Right kidney (tissue), 1 donor: ENCODE data around the gene GPT2.
"Not testable (repeated sequence)": the region's sequence is repeated elsewhere in the genome, so short reads cannot be mapped to it uniquely, and the experiment has no call there.

Experiments
- DNase-seq: peaks from one replicate; pipeline ENCODE4 v3.0.0-alpha.2; 2016

GPT2 gene

DNA sequence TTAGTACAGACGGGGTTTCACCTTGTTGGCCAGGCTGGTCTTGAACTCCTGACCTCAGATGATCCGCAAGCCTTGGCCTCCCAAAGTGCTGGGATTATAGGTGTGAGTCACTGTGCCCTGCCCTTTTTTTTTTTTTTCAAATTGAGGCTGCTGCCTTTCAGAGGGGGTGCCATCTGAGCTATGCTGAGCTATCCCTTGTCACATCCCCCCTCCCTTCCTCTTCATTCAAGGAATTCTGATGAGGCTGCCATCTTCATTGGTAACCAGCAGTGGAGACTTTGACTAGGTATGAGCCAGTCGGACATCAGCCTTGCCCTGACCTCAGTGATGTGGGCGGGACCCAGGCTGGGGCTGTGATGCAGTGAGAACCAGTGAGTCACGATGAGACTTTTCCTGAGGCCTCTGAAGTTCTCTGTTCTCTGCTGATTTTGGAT is 24.4 kb upstream of the GPT2 start:
- DNase-seq, result no peak

GRCh38 chr16:46862555-46863447 is 21.4 kb upstream of the GPT2 start:
- no peak for DNase-seq

GRCh38 chr16:46866286-46866685 is 17.9 kb upstream of the GPT2 start:
- DNase-seq, result no peak

- DNase-seq, result not testable (repeated sequence)
These were observed 16.7 kb upstream of the GPT2 start for GRCh38 chr16:46867486-46867885.

DNA sequence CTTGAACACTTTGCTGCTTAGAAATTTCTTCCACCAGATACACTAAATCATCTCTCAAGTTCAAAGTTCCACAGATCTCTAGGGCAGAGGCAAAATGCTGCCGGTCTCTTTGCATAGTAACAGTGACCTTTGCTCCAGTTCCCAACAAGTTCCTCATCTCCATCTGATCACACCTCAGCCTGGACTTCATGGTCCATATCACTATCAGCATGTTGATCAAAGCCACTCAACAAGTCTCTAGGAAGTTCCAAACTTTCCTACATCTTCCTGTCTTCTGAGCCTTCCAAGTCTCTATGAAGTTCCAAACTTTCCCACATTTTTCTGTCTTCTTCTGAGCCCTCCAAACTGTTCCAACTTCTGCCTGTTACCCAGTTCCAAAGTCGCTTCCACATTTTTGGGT is 15.3 kb upstream of the GPT2 start:
- not testable (repeated sequence) for DNase-seq

GRCh38 chr16:46871597-46871996 is 12.6 kb upstream of the GPT2 start:
- no peak for DNase-seq

DNA sequence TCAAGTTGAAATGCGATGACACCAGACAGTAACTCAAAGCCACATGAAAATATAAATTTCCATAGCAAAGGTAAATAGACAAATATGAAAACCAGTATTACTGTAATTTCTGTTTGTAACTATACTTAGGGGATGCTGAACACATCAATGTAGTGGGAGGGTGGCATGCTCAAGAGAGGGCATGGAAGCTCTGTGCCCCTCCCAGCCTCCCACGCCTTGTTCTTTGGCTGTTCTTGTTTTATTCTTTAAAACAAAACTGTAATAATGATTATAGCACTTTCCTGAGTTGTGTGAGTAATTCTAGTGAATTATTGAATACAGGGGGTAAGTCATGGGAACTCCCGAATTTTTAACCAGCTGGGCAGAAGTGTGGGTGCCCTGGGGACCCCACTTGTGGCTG is 11.0 kb upstream of the GPT2 start:
- DNase-seq, result no peak

DNA sequence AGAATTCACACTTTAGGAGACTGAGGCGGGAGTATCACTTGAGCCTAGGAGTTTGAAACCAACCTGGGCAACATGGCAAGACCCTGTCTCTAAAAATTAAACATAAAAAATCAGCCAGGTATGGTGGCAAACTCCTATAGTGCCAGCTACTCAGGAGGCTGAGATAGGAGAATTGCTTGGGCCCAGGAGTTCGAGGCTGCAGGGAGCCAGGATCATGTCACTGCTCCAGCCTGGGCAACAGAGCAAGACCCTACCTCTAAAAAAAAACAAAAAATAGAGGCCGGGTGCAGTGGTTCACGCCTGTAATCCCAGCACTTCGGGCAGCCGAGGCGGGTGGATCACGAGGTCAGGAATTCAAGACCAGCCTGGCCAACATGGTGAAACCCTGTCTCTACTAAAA is 8.9 kb upstream of the GPT2 start:
- DNase-seq, result no peak

DNA sequence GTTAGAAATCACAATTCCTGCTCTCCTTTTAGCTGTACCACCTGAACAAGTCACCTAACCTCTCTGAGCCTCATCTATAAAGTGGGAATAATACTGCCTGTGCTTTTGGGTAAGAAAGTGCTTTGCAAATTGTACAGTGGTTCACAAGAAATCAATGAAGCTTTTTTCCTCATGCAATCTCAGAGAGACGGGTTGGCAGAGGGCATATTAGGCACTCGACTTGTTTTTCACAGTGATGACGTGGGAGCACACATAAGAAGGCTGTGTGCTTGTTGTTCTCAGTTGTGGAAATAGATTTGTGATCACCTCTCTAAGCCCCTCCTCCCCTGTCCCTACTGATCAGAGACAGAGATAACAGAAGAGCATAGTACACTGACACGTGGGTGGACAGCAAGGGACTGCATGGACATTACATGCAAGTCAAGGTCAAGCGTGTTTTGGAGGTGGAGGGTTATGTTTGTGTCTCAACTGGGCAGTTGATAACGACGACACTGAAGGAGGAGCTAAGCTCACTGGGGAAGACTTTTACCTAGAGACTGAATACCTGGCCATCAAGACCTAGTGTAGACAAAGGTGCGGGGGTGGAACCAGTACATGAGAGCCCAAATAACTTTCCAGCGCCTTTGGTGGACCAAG is 1.7 kb upstream of the GPT2 start:
- no peak for DNase-seq

DNA sequence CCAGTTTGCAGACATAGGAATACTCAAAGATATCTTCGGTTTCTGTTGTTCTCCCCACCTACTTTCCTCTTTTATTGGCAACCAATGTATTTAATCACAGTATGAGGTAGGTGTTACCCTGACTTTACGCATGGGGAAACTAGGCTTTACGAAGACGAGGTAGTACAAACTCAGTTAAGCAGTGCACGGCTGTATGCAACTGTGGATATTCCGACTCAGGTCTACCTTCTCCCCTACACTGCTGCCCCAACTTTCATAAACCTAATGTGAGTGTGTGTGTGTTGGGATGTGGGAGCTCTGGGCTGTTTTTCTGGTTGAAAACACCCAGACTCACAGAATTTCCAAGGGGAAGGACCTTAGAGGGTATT is 1.2 kb upstream of the GPT2 start:
- no peak for DNase-seq

DNA sequence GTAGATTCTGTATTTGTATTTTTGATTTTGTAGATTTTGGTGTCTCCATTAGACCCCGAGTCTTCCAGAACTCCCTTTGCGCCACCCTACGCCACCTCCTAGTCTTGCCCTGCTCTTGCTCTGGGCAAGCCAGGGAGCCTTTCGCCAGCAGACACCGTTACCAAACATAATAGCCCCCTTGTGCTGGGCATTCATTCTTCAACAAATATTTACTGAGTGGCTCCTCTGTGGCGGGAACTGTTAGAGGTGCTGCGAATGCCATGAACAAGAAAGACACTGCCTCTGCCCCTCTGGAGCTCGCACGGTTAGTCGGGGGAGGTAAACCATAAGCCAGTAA is 841 bp upstream of the GPT2 start:
- DNase-seq, result no peak

DNA sequence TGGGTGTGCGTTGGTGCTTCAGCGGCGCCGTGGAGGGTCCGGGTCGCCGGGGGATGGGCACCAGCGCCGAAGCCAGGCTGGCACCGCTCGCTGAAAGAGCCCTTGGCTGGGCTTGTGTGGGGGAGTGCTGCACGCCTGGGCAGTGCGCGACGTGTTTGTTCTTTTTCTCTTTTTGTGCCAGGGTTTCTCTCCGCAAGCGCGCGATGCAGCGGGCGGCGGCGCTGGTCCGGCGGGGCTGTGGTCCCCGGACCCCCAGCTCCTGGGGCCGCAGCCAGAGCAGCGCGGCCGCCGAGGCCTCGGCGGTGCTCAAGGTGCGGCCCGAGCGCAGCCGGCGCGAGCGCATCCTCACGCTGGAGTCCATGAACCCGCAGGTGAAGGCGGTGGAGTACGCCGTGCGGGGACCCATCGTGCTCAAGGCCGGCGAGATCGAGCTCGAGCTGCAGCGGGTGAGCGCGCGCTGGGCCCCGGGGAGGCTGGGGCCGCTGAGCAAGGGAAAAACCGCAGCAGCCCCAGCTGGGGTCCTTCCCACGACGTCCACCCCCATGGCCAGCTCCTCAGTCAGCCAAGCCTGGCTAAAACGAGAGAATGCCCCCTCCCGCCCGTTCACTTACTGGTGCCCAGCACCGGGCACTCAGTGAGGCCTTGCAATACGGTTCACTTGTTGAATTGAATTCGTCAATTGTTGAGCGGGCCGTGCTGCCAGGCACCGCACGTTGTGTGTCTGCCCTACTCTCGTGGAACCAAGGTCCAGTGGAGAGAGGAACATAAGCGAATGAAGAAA is 541 bp downstream of the GPT2 start:
- no peak for DNase-seq

GRCh38 chr16:46885960-46886763 is 2.0 kb downstream of the GPT2 start:
- DNase-seq, result peak; percentile 38

- no peak for DNase-seq
These were observed 2.8 kb downstream of the GPT2 start for GRCh38 chr16:46886764-46887523.

GRCh38 chr16:46887524-46887854 is 3.3 kb downstream of the GPT2 start:
- no peak for DNase-seq

GRCh38 chr16:46889245-46889941 is 5.2 kb downstream of the GPT2 start:
- DNase-seq, result no peak

DNA sequence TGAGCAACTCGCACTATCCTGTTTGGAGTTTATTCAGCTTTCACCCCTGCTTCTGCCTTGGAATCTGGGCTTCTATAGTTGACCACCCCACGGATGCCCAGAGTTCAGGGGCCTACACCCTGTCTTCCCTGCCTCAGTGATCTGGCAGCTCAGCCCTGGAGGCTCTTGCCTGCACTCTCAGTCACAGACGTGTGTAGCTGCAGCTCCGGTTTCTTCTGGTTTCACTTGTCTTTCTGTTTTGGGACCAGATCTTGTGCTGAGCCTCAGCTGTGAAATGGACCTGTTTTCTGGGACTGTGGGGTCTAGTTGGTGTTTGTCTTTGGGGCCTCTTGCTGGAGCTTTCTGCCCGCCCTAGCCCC is 5.8 kb downstream of the GPT2 start:
- no peak for DNase-seq

DNA sequence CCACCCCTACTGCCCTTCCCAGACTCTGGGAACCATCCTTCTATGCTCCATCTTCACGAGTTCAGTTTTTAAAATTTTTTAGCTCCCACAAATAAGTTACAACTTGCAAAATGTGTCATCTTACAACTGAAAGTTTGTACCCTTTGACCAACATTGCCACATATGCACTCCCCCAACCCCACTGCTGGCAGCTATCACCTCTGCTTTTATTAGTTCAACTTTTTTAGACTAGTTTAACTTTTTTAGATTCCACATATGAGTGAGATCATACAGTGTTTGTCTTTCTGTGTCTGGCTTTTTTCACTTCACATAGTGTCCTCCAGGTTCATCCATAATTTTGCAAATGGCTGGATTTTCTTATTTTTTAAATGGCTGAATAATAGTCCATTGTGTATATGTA is 7.7 kb downstream of the GPT2 start:
- DNase-seq, result no peak

DNA sequence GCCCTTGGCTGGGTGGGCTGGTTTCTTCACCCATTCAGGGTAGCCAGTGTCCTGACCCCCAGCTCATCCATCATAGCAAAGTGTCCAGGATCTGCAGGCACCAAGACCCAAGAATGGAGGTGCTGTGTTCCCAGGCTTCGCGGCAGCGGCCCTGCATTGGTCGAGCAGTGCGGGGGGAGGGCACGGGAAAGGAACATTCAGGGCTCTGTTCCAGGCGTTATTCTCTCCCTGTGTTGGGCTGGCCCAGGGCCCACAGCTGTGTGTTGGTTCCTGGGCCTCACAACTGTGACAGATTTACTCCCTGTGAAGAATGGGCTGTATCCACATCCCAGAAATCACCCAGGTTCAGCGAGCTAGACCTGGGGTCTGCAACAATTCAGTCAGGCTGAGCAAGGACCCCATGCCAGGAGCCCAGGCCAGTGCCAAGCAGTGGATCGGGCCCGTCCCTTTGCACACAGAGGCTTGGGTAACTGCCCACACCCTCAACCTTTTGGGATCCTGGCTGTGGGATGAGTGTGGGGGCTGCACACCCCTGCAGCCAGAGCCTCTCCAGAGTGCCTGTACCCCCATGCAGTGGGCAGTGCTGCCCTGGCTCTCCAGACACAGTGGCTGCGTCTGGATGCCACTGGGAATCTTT is 10.0 kb downstream of the GPT2 start:
- no peak for DNase-seq

- DNase-seq, result no peak
These were observed 11.5 kb downstream of the GPT2 start for GRCh38 chr16:46895399-46896313.
